IMR-90 (cell line): ENCODE measurements around the gene RIMS1.

Source experiments
- BHLHE40 ChIP-seq: fragments of 150-350 bp; IDR thresholded peaks from 2 replicates; pipeline ENCODE4 v1.6.1; 2016; ENCODE audit warnings: mild to moderate bottlenecking, low read depth, low read length
- POLR2A ChIP-seq: IDR thresholded peaks from 2 replicates; pipeline ENCODE4 v1.6.1; 2012; ENCODE audit warnings: mild to moderate bottlenecking, low read depth, low read length
- TF ChIP-seq, protein P1 (sequence below): conservative IDR thresholded peaks from 2 replicates; pipeline ENCODE4 v1.5.1; 2012; ENCODE audit warnings: mild to moderate bottlenecking, low read depth, low read length, improper control_type of control experiment
- TF ChIP-seq, protein P2 (sequence below): fragments of 150-350 bp; IDR thresholded peaks from 2 replicates; pipeline ENCODE4 v1.6.1; 2017; ENCODE audit warnings: mild to moderate bottlenecking, antibody characterized with exemption, low read length, low read depth

DNA sequence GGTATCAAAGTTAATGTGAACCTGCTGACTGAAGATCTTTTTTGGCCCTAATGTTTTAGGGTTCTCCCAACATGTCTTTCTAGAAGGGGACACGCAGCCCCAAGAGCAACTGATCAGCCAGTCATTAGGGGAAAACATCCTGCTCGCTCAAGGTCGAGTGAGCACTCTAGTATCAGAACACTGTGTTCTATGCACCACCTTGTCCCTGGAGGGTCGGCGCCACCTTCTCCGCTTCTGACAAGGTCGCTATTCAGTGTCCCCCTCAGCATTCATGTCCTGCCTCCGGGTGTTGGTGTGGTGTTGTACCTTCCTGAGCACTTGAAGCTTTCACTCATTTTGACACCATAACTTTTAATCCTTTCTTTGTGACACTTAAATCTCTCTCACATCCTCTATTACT, 404.3 kb downstream of the RIMS1 start:
- TF ChIP-seq, protein P1, sequence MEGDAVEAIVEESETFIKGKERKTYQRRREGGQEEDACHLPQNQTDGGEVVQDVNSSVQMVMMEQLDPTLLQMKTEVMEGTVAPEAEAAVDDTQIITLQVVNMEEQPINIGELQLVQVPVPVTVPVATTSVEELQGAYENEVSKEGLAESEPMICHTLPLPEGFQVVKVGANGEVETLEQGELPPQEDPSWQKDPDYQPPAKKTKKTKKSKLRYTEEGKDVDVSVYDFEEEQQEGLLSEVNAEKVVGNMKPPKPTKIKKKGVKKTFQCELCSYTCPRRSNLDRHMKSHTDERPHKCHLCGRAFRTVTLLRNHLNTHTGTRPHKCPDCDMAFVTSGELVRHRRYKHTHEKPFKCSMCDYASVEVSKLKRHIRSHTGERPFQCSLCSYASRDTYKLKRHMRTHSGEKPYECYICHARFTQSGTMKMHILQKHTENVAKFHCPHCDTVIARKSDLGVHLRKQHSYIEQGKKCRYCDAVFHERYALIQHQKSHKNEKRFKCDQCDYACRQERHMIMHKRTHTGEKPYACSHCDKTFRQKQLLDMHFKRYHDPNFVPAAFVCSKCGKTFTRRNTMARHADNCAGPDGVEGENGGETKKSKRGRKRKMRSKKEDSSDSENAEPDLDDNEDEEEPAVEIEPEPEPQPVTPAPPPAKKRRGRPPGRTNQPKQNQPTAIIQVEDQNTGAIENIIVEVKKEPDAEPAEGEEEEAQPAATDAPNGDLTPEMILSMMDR, result no peak
- no peak for TF ChIP-seq POLR2A
- TF ChIP-seq, protein P2, sequence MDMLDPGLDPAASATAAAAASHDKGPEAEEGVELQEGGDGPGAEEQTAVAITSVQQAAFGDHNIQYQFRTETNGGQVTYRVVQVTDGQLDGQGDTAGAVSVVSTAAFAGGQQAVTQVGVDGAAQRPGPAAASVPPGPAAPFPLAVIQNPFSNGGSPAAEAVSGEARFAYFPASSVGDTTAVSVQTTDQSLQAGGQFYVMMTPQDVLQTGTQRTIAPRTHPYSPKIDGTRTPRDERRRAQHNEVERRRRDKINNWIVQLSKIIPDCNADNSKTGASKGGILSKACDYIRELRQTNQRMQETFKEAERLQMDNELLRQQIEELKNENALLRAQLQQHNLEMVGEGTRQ, result no peak
- no peak for TF ChIP-seq BHLHE40
